SU-DHL-6 (cell line): ENCODE measurements around the gene NOP14.

Source experiments
- H2AFZ ChIP-seq: fragments of 200-600 bp; sonication (generic); 2 replicates; pipeline ENCODE4 v1.6.1; 2014; ENCODE audit warnings: low read depth, mild to moderate bottlenecking, moderate library complexity, mixed read lengths, antibody characterized with exemption, low read length; ENCODE audit not compliant: severe bottlenecking
- H3F3A ChIP-seq: fragments of 200-600 bp; shearing (Covaris generic); 2 replicates; pipeline ENCODE4 v1.6.0; 2016; ENCODE audit warnings: antibody characterized with exemption, mild to moderate bottlenecking; ENCODE audit not compliant: insufficient read depth
- H3K27ac ChIP-seq: fragments of 200-600 bp; sonication (generic); 2 replicates; pipeline ENCODE4 v1.5.1; 2016; ENCODE audit warnings: low read depth, mild to moderate bottlenecking, low read length, moderate library complexity, mixed read lengths
- H3K27me3 ChIP-seq: fragments of 200-600 bp; sonication (generic), shearing (Covaris generic); 2 replicates; pipeline ENCODE4 v1.6.0; 2014; ENCODE audit warnings: mild to moderate bottlenecking, low read length
- H3K36me3 ChIP-seq: fragments of 200-600 bp; sonication (generic); 2 replicates; pipeline ENCODE4 v1.6.1; 2014; ENCODE audit warnings: mild to moderate bottlenecking, low read length, mixed read lengths
- H3K4me2 ChIP-seq: fragments of 300-600, 200-600 bp; shearing (Covaris generic), sonication (generic); 2 replicates; pipeline ENCODE4 v1.6.0; 2014; ENCODE audit warnings: low read length, low read depth, mild to moderate bottlenecking; ENCODE audit not compliant: poor library complexity, severe bottlenecking
- H3K4me3 ChIP-seq: fragments of 200-600 bp; sonication (generic); 2 replicates; pipeline ENCODE4 v1.5.1; 2014; ENCODE audit warnings: antibody characterized with exemption, low read length, mild to moderate bottlenecking, mixed read lengths; ENCODE audit not compliant: insufficient read depth, poor library complexity, severe bottlenecking
- H3K79me2 ChIP-seq: fragments of 200-600 bp; sonication (generic); 2 replicates; pipeline ENCODE4 v1.6.1; 2014; ENCODE audit warnings: mild to moderate bottlenecking, low read length, moderate library complexity; ENCODE audit not compliant: insufficient read depth
- H3K9ac ChIP-seq: fragments of 200-600 bp; sonication (generic); 2 replicates; pipeline ENCODE4 v1.7.0; 2014; ENCODE audit warnings: mild to moderate bottlenecking, low read length
- H3K9me2 ChIP-seq: fragments of 200-600 bp; sonication (generic); replicated peaks from 2 replicates; pipeline ENCODE4 v1.6.1; 2014; ENCODE audit warnings: low read length; ENCODE audit not compliant: insufficient read depth
- H3K9me3 ChIP-seq: fragments of 200-600 bp; sonication (generic); 2 replicates; pipeline ENCODE4 v1.6.1; 2014; ENCODE audit warnings: low read length, mixed read lengths; ENCODE audit not compliant: insufficient read depth
- H4K20me1 ChIP-seq: fragments of 200-600 bp; sonication (generic); 2 replicates; pipeline ENCODE4 v1.6.1; 2014; ENCODE audit warnings: low read depth, mild to moderate bottlenecking, antibody characterized with exemption, low read length, moderate library complexity, mixed read lengths
- CTCF ChIP-seq: fragments of 200-600 bp; sonication (generic); IDR thresholded peaks from one replicate; pipeline ENCODE4 v1.5.1; 2017; ENCODE audit warnings: antibody characterized with exemption, mild to moderate bottlenecking, low read length, moderate library complexity; ENCODE audit not compliant: insufficient read depth, poor library complexity, severe bottlenecking
- EZH2phosphoT487 ChIP-seq: fragments of 200-600 bp; sonication (generic), shearing (Covaris generic); conservative IDR thresholded peaks from 2 replicates; pipeline ENCODE4 v1.6.1; 2018; ENCODE audit warnings: mild to moderate bottlenecking, antibody characterized with exemption, low read length, moderate library complexity, mixed read lengths

Gene NOP14

GRCh38 chr4:2930135-2930757 lies 33.0 kb downstream of the NOP14 start:
- H3K27ac ChIP-seq: no peak overlapping the region
- H4K20me1 ChIP-seq: no peaks in the 10 kb centered on the region
- no peak overlapping the region for H3K4me3 ChIP-seq
- H3K27me3 ChIP-seq: no peaks in the 10 kb centered on the region
- no peaks in the 10 kb centered on the region for H3K9me3 ChIP-seq
- H3K9me2 ChIP-seq: no peaks in the 10 kb centered on the region
- H3K9ac ChIP-seq: no peak overlapping the region
- no peak for TF ChIP-seq EZH2phosphoT487
- TF ChIP-seq CTCF: no peak
- H3K79me2 ChIP-seq: peaks cover 3% of the 10 kb centered on the region; the same call in 1 of the 2 replicates
- no peaks in the 10 kb centered on the region for H3K36me3 ChIP-seq
- no peak overlapping the region for H2AFZ ChIP-seq
- H3F3A ChIP-seq: peaks cover 11% of the 10 kb centered on the region
- no peak overlapping the region for H3K4me2 ChIP-seq

- H3K27me3 ChIP-seq: no peaks in the 10 kb centered on the region
- no peak for TF ChIP-seq EZH2phosphoT487
- TF ChIP-seq CTCF: no peak
- H3K27ac ChIP-seq: no peak overlapping the region
- H3K9ac ChIP-seq: no peak overlapping the region
- no peaks in the 10 kb centered on the region for H3K9me3 ChIP-seq
- H3F3A ChIP-seq: peaks cover 11% of the 10 kb centered on the region
- H3K9me2 ChIP-seq: no peaks in the 10 kb centered on the region
- H2AFZ ChIP-seq: no peak overlapping the region
- no peaks in the 10 kb centered on the region for H4K20me1 ChIP-seq
- no peak overlapping the region for H3K4me2 ChIP-seq
- H3K36me3 ChIP-seq: no peaks in the 10 kb centered on the region
- no peaks in the 10 kb centered on the region for H3K79me2 ChIP-seq
- no peak overlapping the region for H3K4me3 ChIP-seq
These were observed 33.7 kb downstream of the NOP14 start for GRCh38 chr4:2929469-2929868.

- Histone ChIP-seq H3K9me2 (no peaks in the 10 kb centered on the region), H3K4me3 (no peak overlapping the region), H3K9me3 (no peaks in the 10 kb centered on the region), H3K79me2 (no peaks in the 10 kb centered on the region), H4K20me1 (no peaks in the 10 kb centered on the region), H3K27ac (no peak overlapping the region), H3K4me2 (no peak overlapping the region), H3K27me3 (no peaks in the 10 kb centered on the region), H3F3A (peaks cover 10% of the 10 kb centered on the region), H2AFZ (no peak overlapping the region), H3K36me3 (no peaks in the 10 kb centered on the region), H3K9ac (no peak overlapping the region)
- TF ChIP-seq CTCF: no peak
- TF ChIP-seq EZH2phosphoT487: no peak
These were observed 34.7 kb downstream of the NOP14 start for GRCh38 chr4:2928242-2929176.
